ENCODE results near the gene BRI3. TPM values are rescaled to one million over a fixed set of nuclear protein-coding genes. Genes with fewer than 3 reads are reported as not detected.

BRI3 gene
- polyA plus RNA-seq, 3 donors, result 173 to 360 (median 179) TPM

- H3K27ac ChIP-seq (ENCODE audit: low read depth, low read length), result no peak overlapping the region
- 90 to 94% (median 92%) methylated on average over 6 of the region's 6 CpGs for WGBS, 3 donors
Observed at GRCh38 chr7:98324782-98325181, 43.3 kb downstream of the BRI3 start.

GRCh38 chr7:98329100-98329790 lies 47.8 kb downstream of the BRI3 start:
- WGBS, 3 donors, result 45 to 81% (median 62%) methylated on average over 14 of the region's 14 CpGs
- no peak overlapping the region for H3K27ac ChIP-seq (ENCODE audit: low read depth, low read length)

- H3K27ac ChIP-seq (ENCODE audit: low read depth, low read length), result no peak overlapping the region
Observed at GRCh38 chr7:98329791-98330373, 48.4 kb downstream of the BRI3 start.

GRCh38 chr7:98330926-98331529 lies 49.5 kb downstream of the BRI3 start:
- no peak overlapping the region for H3K27ac ChIP-seq (ENCODE audit: low read depth, low read length)
- 94 to 97% (median 96%) methylated on average over 5 of the region's 5 CpGs for WGBS, 3 donors

More at GRCh38 chr7:98329791-98330373, 48.4 kb downstream of the BRI3 start:
- WGBS, 3 donors, result 62 to 80% (median 63%) methylated on average over 9 of the region's 9 CpGs

GRCh38 chr7:98334081-98334480 lies 52.6 kb downstream of the BRI3 start:
- WGBS, 3 donors, result 62 to 84% (median 70%) methylated on average over 1 of the region's 1 CpG
- H3K27ac ChIP-seq (ENCODE audit: low read depth, low read length), result no peak overlapping the region

GRCh38 chr7:98335411-98335977 lies 54.0 kb downstream of the BRI3 start:
- no peak overlapping the region for H3K27ac ChIP-seq (ENCODE audit: low read depth, low read length)
- WGBS, 3 donors, result 91 to 96% (median 93%) methylated on average over 8 of the region's 8 CpGs

GRCh38 chr7:98338441-98338840 lies 57.0 kb downstream of the BRI3 start:
- 95 to 98% (median 96%) methylated on average over 6 of the region's 6 CpGs for WGBS, 3 donors
- H3K27ac ChIP-seq (ENCODE audit: low read depth, low read length), result no peak overlapping the region

- no peak overlapping the region for H3K27ac ChIP-seq (ENCODE audit: low read depth, low read length)
- WGBS, 3 donors, result 94 to 97% (median 94%) methylated on average over 3 of the region's 3 CpGs
Observed at GRCh38 chr7:98339043-98339442, 57.6 kb downstream of the BRI3 start.

GRCh38 chr7:98341106-98341505 lies 59.6 kb downstream of the BRI3 start:
- H3K27ac ChIP-seq (ENCODE audit: low read depth, low read length), result no peak overlapping the region
- 77 to 85% (median 81%) methylated on average over 3 of the region's 3 CpGs for WGBS, 3 donors

Other genes with a start within 250 kb of the BRI3 start
- gene LMTK2, start 174.8 kb upstream of the BRI3 start, polyA plus RNA-seq, result 1 to 10 TPM; 2.5 to 7.0 (median 3.4) TPM
- gene BHLHA15, start 70.2 kb upstream of the BRI3 start, polyA plus RNA-seq, result 100 to 1,000 TPM in 1 of 3 donors, 1 to 10 TPM in 1, not detected in 1; 3.4 to 413 TPM
- gene TECPR1, start 29.5 kb upstream of the BRI3 start, polyA plus RNA-seq, result 10 to 100 TPM; 15.2 to 21.7 (median 19.0) TPM
- gene BAIAP2L1, start 119.4 kb downstream of the BRI3 start, polyA plus RNA-seq, result 10 to 100 TPM in 1 of 3 donors, 1 to 10 TPM in 2; 5.3 to 14.0 (median 5.4) TPM

Measured in adipose tissue (tissue), 3 donors.